ENCODE data around the gene TCHP. TPM values are rescaled to one million over a fixed set of nuclear protein-coding genes. Genes with fewer than 3 reads are reported as not detected.

Gene TCHP
- total and polyA plus RNA-seq, 7 experiments from 2014 or later, result 10.1 to 40.0 (median 29.8) TPM

DNA sequence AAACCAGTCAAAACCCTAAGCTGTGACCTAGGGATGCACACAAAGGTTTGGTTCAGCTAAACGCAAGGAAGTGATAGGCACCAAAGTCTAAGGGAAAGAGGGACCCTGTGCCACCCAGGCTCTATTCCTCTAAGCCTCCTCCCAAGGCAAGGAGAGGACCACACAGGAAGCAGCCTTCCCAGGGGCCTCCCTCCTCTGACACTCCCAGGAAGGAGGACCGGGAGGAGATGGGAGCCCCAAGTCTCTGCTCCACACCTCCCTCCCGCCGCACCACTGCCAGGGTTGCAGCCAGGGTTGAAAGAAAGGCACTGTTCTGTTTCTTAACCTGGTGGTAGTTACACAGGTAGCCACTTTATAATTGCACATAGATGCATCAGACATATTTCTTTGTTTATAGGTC lies 21.9 kb downstream of the TCHP start:
- no peak for ATAC-seq
- ChIA-PET POLR2A (no interaction called here), CTCF (no interaction called here)
- Histone ChIP-seq H3K9me3 (ENCODE audit: control insufficient read depth in 2 of 3, low read length in 3 of 3) (no peaks in the 10 kb centered on the region), H3K4me1 (ENCODE audit: control insufficient read depth in 2 of 2, insufficient read depth in 2 of 2, low read length in 2 of 2) (no peaks in the 10 kb centered on the region), H3K27me3 (ENCODE audit: control insufficient read depth in 2 of 2, insufficient read depth in 2 of 2, low read length in 2 of 2) (no peaks in the 10 kb centered on the region), H3K36me3 (ENCODE audit: control insufficient read depth in 2 of 3, insufficient read depth in 3 of 3, low read length in 3 of 3) (peaks cover 3 to 57% (median 4%) of the 10 kb centered on the region in 3 experiments), H3K27ac (ENCODE audit: low read depth, low read length) (no peak overlapping the region), H3K4me3 (ENCODE audit: low read length) (no peak overlapping the region)
- Mint-ChIP-seq H3K27me3 (no peaks in the 10 kb centered on the region), H3K36me3 (peaks cover 10 to 39% (median 18%) of the 10 kb centered on the region in 5 donors), H3K27ac (peak overlapping the region in 4 of 9 donors; percentile 20 to 56 (median 47)), H3K4me1 (peaks cover 0 to 4% (median 0%) of the 10 kb centered on the region in 7 donors), H3K9me3 (no peaks in the 10 kb centered on the region), H3K4me3 (no peak overlapping the region)
- no peak for DNase-seq
- intact Hi-C loops (cut with micrococcal nuclease), result no loop called here

DNA sequence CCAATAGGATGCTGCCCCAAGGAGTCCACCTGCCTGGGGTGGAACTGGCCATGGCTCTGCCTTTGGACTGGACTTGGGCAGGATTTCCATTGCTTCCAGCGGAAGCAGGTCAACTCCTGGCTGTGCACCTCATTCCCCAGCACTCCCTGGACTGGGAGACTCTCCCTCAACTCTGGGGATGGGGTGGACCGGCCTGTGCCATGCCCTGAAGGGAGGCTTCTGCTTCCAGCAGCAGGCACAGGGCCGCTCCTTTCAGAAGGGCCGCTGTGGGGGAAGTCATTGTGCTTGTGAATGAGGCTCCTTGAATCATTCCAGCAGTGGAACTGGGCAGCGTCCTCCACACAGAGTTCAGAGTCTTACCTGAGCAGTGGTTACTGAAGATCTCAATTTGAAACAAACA lies 23.0 kb downstream of the TCHP start:
- H3K4me3 Mint-ChIP-seq, result no peak overlapping the region
- H3K27ac Mint-ChIP-seq, result no peak overlapping the region
- no peaks in the 10 kb centered on the region for H3K9me3 Mint-ChIP-seq
- H3K27ac ChIP-seq (ENCODE audit: low read depth, low read length), result no peak overlapping the region
- H3K27me3 Mint-ChIP-seq, result no peaks in the 10 kb centered on the region
- H3K36me3 ChIP-seq (ENCODE audit: control insufficient read depth in 2 of 3, insufficient read depth in 3 of 3, low read length in 3 of 3), result peaks cover 0 to 47% (median 4%) of the 10 kb centered on the region in 3 experiments
- CTCF ChIA-PET, result no interaction called here
- no peaks in the 10 kb centered on the region for H3K27me3 ChIP-seq (ENCODE audit: control insufficient read depth in 2 of 2, insufficient read depth in 2 of 2, low read length in 2 of 2)
- no peaks in the 10 kb centered on the region for H3K4me1 ChIP-seq (ENCODE audit: control insufficient read depth in 2 of 2, insufficient read depth in 2 of 2, low read length in 2 of 2)
- intact Hi-C loops (cut with micrococcal nuclease), result no loop called here
- H3K4me1 Mint-ChIP-seq, result peaks cover 0 to 4% (median 1%) of the 10 kb centered on the region in 7 donors
- no peak overlapping the region for H3K4me3 ChIP-seq (ENCODE audit: low read length)
- DNase-seq (no peak), ATAC-seq (no peak)
- H3K36me3 Mint-ChIP-seq, result peaks cover 11 to 38% (median 18%) of the 10 kb centered on the region in 5 donors
- POLR2A ChIA-PET, result no interaction called here
- no peaks in the 10 kb centered on the region for H3K9me3 ChIP-seq (ENCODE audit: control insufficient read depth in 2 of 3, low read length in 3 of 3)

DNA sequence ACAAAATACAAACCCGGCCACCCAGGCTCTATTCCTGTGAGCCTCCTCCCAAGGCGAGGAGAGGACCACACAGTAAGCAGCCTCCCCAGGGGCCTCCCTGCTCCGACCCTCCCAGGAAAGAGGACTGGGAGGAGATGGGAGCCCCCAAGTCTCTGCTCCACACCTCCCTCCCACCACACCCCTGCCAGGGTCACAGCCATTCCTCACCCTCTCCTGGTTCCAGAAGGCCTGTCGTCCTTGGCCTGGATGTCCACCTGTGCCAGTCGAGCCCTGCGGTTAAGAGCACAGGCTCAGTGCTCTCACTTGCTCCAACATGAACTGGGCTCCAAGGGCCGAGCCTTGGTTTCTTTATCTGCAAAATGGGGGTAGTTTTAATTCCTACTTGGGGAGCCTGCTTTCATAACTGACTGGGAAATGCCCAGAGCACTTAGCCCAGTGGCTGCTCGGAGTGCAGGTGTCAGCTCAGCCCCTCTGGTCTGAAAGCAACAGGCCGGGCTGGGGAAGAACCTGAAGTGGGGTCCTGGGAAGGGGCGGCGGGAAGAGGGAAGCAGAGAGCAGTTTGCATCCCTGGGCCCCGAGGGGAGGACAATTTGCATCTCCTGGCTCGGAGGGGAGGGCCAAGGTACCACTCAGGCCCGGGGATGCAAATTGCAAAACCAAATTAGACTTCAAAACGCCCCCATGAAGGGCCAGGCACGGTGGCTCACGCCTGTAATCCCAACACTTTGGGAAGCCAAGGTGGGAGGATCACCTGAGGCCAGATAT lies 23.6 kb downstream of the TCHP start:
- Histone ChIP-seq H3K4me3 (ENCODE audit: low read length) (no peak overlapping the region), H3K27ac (ENCODE audit: low read depth, low read length) (no peak overlapping the region), H3K9me3 (ENCODE audit: control insufficient read depth in 2 of 3, low read length in 3 of 3) (no peaks in the 10 kb centered on the region), H3K27me3 (ENCODE audit: control insufficient read depth in 2 of 2, insufficient read depth in 2 of 2, low read length in 2 of 2) (no peaks in the 10 kb centered on the region), H3K4me1 (ENCODE audit: control insufficient read depth in 2 of 2, insufficient read depth in 2 of 2, low read length in 2 of 2) (no peaks in the 10 kb centered on the region), H3K36me3 (ENCODE audit: control insufficient read depth in 2 of 3, insufficient read depth in 3 of 3, low read length in 3 of 3) (peaks cover 0 to 41% (median 4%) of the 10 kb centered on the region in 3 experiments)
- H3K9me3 Mint-ChIP-seq, result no peaks in the 10 kb centered on the region
- DNase-seq, result no peak
- no peak overlapping the region for H3K4me3 Mint-ChIP-seq
- no peak for ATAC-seq
- ChIA-PET POLR2A (no interaction called here), CTCF (no interaction called here)
- peaks cover 0 to 4% (median 1%) of the 10 kb centered on the region in 7 donors for H3K4me1 Mint-ChIP-seq
- intact Hi-C loops (cut with micrococcal nuclease), result no loop called here
- peaks cover 10 to 36% (median 17%) of the 10 kb centered on the region in 5 donors for H3K36me3 Mint-ChIP-seq
- H3K27me3 Mint-ChIP-seq, result no peaks in the 10 kb centered on the region
- H3K27ac Mint-ChIP-seq, result peak overlapping the region in 1 of 9 donors; percentile 28

DNA sequence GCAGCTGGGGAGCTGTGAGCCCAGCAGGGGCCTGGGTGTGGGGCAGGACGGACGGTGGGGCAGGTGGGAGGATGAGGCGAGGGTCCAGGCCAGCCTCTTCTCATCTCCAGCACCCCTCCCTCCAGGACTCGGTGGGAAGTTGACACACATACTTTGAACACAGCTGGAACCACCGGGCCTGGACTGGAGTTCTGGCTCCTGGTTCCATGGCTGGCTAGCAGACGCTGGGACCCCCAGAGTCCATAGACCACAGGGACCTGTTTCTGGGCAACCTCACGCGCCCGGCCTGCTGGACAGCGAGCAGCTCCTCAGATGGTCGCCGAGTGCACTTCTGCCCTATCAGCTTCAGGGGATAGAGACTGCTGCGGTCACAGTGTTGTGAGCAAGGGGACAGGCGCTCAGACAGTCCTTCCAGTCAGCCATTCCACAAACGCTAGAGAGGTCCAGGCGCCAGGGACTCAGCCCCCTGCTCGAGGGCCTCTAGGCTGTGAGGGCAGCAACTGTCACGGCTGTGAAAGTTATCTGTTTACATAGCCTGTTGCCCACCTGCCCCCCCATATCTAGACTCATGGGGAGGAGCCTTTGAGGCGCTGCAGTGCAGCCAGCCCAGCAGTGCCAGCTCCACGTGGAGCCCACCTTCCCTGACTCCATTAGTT lies 25.2 kb downstream of the TCHP start:
- Histone ChIP-seq H3K4me3 (ENCODE audit: low read length) (no peak overlapping the region), H3K4me1 (ENCODE audit: control insufficient read depth in 2 of 2, insufficient read depth in 2 of 2, low read length in 2 of 2) (no peaks in the 10 kb centered on the region), H3K36me3 (ENCODE audit: control insufficient read depth in 2 of 3, insufficient read depth in 3 of 3, low read length in 3 of 3) (peaks cover 0 to 42% (median 4%) of the 10 kb centered on the region in 3 experiments), H3K27me3 (ENCODE audit: control insufficient read depth in 2 of 2, insufficient read depth in 2 of 2, low read length in 2 of 2) (no peaks in the 10 kb centered on the region), H3K9me3 (ENCODE audit: control insufficient read depth in 2 of 3, low read length in 3 of 3) (no peaks in the 10 kb centered on the region), H3K27ac (ENCODE audit: low read depth, low read length) (no peak overlapping the region)
- ATAC-seq, result no peak
- Mint-ChIP-seq H3K9me3 (no peaks in the 10 kb centered on the region), H3K27me3 (no peaks in the 10 kb centered on the region), H3K36me3 (peaks cover 7 to 21% (median 13%) of the 10 kb centered on the region in 5 donors), H3K4me3 (no peak overlapping the region), H3K27ac (peak overlapping the region in 6 of 9 donors; percentile 49 to 86 (median 72)), H3K4me1 (peaks cover 0 to 4% (median 1%) of the 10 kb centered on the region in 7 donors)
- POLR2A ChIA-PET, result no interaction called here
- DNase-seq, result no peak
- CTCF ChIA-PET, result interaction anchor here (0.7 kb wide), 1 partner anchor 73 kb away, joined by 3 read pairs; no protein-coding TSS in a partner anchor
- intact Hi-C loops (cut with micrococcal nuclease), result no loop called here

DNA sequence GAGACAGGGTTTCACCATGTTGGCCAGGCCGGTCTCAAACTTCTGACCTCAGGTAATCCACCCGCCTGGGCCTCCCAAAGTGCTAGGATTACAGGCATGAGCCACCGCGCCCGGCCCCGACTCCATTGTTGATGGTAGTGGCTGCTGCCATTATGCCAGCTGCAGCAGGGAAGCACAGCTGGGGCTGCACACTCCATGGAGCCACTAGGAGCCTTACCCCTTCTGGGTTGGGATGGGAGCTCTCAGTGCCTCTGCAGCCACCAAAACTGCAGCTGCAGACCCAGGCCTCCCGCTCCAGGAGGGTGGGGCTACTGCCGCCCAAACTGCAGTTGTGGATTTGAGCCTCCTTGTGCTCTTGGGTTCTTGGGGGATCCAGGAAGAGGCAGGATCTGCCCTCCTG lies 25.9 kb downstream of the TCHP start:
- no peak overlapping the region for H3K27ac Mint-ChIP-seq
- Histone ChIP-seq H3K4me1 (ENCODE audit: control insufficient read depth in 2 of 2, insufficient read depth in 2 of 2, low read length in 2 of 2) (no peaks in the 10 kb centered on the region), H3K36me3 (ENCODE audit: control insufficient read depth in 2 of 3, insufficient read depth in 3 of 3, low read length in 3 of 3) (peaks cover 0 to 42% (median 4%) of the 10 kb centered on the region in 3 experiments), H3K4me3 (ENCODE audit: low read length) (no peak overlapping the region), H3K27me3 (ENCODE audit: control insufficient read depth in 2 of 2, insufficient read depth in 2 of 2, low read length in 2 of 2) (no peaks in the 10 kb centered on the region), H3K27ac (ENCODE audit: low read depth, low read length) (no peak overlapping the region), H3K9me3 (ENCODE audit: control insufficient read depth in 2 of 3, low read length in 3 of 3) (no peaks in the 10 kb centered on the region)
- intact Hi-C loops (cut with micrococcal nuclease), result loop anchor here in 1 of 2 donors (2.0 kb wide), 1 partner anchor 45 kb away; the partner anchor contains the start of gene GLTP
- H3K4me1 Mint-ChIP-seq, result peaks cover 0 to 4% (median 1%) of the 10 kb centered on the region in 7 donors
- no peaks in the 10 kb centered on the region for H3K9me3 Mint-ChIP-seq
- CTCF ChIA-PET, result no interaction called here
- DNase-seq (no peak), ATAC-seq (no peak)
- no peaks in the 10 kb centered on the region for H3K27me3 Mint-ChIP-seq
- H3K4me3 Mint-ChIP-seq, result no peak overlapping the region
- peaks cover 2 to 14% (median 9%) of the 10 kb centered on the region in 5 donors for H3K36me3 Mint-ChIP-seq
- POLR2A ChIA-PET, result interaction anchor here (1.4 kb wide), 1 partner anchor 73 kb away, joined by 3 read pairs; the partner anchor contains the start of gene ANKRD13A

DNA sequence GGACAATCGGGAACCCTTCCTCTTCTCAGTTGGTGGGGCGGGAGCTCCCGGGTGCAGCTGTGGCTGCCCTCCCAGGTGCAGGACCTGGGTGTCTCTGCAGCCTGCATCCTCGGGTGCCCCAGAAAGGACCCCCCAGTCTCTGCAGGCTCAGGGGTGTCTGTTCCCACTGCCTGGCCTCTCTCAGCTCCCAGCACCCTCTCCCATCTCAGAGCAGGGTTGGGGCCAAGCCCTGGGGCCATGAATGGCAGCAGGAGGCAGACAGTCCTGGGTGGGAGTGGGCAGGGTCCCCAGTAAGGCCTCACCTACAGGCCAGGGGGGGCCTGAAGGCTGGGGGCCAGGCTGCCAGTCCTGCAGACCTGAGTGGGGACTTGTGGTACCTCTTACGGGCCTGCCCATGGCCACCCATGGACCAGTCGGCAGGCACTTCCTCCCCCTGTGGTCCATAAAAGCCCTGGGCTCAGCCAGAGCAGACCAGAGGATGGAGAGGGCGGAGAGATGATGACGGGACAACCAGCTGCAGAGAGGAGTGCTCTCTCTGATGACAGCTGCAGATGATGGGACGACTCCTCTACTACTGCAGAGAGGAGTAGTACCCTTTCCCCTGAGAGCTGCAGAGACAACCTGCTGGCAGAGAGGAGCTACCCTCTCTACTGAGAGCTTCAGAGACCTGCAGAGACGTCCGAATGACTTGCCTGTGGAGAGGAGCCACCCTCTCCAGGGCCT lies 26.6 kb downstream of the TCHP start:
- no peaks in the 10 kb centered on the region for H3K4me1 ChIP-seq (ENCODE audit: control insufficient read depth in 2 of 2, insufficient read depth in 2 of 2, low read length in 2 of 2)
- no peak overlapping the region for H3K4me3 ChIP-seq (ENCODE audit: low read length)
- peak overlapping the region in 1 of 9 donors; percentile 12 for H3K27ac Mint-ChIP-seq
- H3K27me3 Mint-ChIP-seq, result no peaks in the 10 kb centered on the region
- H3K9me3 Mint-ChIP-seq, result no peaks in the 10 kb centered on the region
- no peaks in the 10 kb centered on the region for H3K27me3 ChIP-seq (ENCODE audit: control insufficient read depth in 2 of 2, insufficient read depth in 2 of 2, low read length in 2 of 2)
- DNase-seq (no peak), ATAC-seq (no peak)
- ChIA-PET CTCF (interaction anchor here (0.8 to 2.3 kb wide), 2 partner anchors 38 to 74 kb away, joined by 6 to 11 read pairs; no protein-coding TSS in a partner anchor), POLR2A (interaction anchor here (0.9 to 1.4 kb wide), 2 partner anchors 10 to 73 kb away, joined by 3 to 4 read pairs; partner anchors contain the start of gene ANKRD13A)
- H3K36me3 Mint-ChIP-seq, result peaks cover 4 to 16% (median 10%) of the 10 kb centered on the region in 5 donors
- H3K36me3 ChIP-seq (ENCODE audit: control insufficient read depth in 2 of 3, insufficient read depth in 3 of 3, low read length in 3 of 3), result peaks cover under 1 to 42% (median 4%) of the 10 kb centered on the region in 3 experiments
- intact Hi-C loops (cut with micrococcal nuclease), result loop anchor here (1.0 to 2.0 kb wide), 2 partner anchors 46 to 73 kb away; partner anchors contain the start of gene GLTP (in 1 of the 2)
- peaks cover 0 to 4% (median 1%) of the 10 kb centered on the region in 7 donors for H3K4me1 Mint-ChIP-seq
- no peaks in the 10 kb centered on the region for H3K9me3 ChIP-seq (ENCODE audit: control insufficient read depth in 2 of 3, low read length in 3 of 3)
- H3K27ac ChIP-seq (ENCODE audit: low read depth, low read length), result no peak overlapping the region
- H3K4me3 Mint-ChIP-seq, result no peak overlapping the region
